ENCODE measurements around the gene TNNC2. TPM values are rescaled to one million over a fixed set of nuclear protein-coding genes. Genes with fewer than 3 reads are reported as not detected.

Gene TNNC2
- polyA plus RNA-seq, 3 donors = 0.71 to 1.2 (median 1.0) TPM

DNA sequence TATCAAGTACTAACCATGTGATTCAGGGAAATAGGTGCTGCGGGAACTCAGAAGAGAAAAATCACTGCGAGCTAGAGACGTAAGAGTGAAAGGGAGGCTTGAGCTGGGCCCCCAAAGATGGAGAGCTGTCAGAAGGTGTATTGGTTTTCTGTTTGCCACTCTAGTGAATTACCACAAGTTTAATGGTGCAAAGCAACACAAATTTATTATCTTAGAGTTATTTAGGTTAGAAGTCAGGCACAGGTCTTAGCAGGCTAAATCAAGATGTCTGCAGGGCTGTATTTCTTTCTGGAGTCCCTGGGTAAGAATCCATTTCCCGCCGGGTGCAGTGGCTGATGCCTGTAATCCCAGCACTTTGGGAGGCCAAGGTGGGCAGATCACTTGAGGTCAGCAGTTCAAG is 32.8 kb upstream of the TNNC2 start:
- TF ChIP-seq, protein P1, sequence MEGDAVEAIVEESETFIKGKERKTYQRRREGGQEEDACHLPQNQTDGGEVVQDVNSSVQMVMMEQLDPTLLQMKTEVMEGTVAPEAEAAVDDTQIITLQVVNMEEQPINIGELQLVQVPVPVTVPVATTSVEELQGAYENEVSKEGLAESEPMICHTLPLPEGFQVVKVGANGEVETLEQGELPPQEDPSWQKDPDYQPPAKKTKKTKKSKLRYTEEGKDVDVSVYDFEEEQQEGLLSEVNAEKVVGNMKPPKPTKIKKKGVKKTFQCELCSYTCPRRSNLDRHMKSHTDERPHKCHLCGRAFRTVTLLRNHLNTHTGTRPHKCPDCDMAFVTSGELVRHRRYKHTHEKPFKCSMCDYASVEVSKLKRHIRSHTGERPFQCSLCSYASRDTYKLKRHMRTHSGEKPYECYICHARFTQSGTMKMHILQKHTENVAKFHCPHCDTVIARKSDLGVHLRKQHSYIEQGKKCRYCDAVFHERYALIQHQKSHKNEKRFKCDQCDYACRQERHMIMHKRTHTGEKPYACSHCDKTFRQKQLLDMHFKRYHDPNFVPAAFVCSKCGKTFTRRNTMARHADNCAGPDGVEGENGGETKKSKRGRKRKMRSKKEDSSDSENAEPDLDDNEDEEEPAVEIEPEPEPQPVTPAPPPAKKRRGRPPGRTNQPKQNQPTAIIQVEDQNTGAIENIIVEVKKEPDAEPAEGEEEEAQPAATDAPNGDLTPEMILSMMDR (IDR thresholded peaks at IDR 0.05) = no peak
- Mint-ChIP-seq H3K9me3 (no peaks in the 10 kb centered on the region), H3K4me3 (no peak overlapping the region), H3K4me1 (peaks cover 30% of the 10 kb centered on the region), H3K36me3 (peaks cover 4 to 12% of the 10 kb centered on the region in 2 donors), H3K27me3 (ENCODE audit: low read depth in 3 of 3) (peaks cover 0 to 1% (median 0%) of the 10 kb centered on the region in 3 donors), H3K27ac (no peak overlapping the region)
- no peak for DNase-seq
- Histone ChIP-seq H3K36me3 (replicated peaks in 1 of 2; ENCODE audit: control insufficient read depth in 1 of 2, insufficient read depth in 2 of 2, low read length in 2 of 2) (peaks cover 2 to 3% of the 10 kb centered on the region in 2 donors), H4K20me1 (ENCODE audit: insufficient read depth, low read length) (no peaks in the 10 kb centered on the region), H3K4me2 (replicated peaks; ENCODE audit: extremely low read depth, low read length, poor library complexity, severe bottlenecking) (no peak overlapping the region), H3K4me1 (ENCODE audit: control insufficient read depth in 1 of 2, insufficient read depth in 2 of 2, low read length in 2 of 2) (peaks cover 19 to 26% of the 10 kb centered on the region in 2 donors), H3K4me3 (replicated peaks in 1 of 3; ENCODE audit: low read depth in 2 of 3, low read length in 3 of 3) (no peak overlapping the region), H3K27ac (ENCODE audit: low read depth in 1 of 2, low read length in 2 of 2) (no peak overlapping the region), H3K27me3 (ENCODE audit: control insufficient read depth in 2 of 2, insufficient read depth in 2 of 2, low read length in 2 of 2) (no peaks in the 10 kb centered on the region), H3K9ac (ENCODE audit: insufficient read depth, low read length, poor library complexity, severe bottlenecking) (no peak overlapping the region), H2AFZ (ENCODE audit: insufficient read depth, low read depth, low read length, poor library complexity, severe bottlenecking) (no peak overlapping the region), H3K9me3 (replicated peaks in 1 of 2; ENCODE audit: control insufficient read depth in 1 of 2, insufficient read depth in 1 of 2, low read length in 2 of 2) (no peaks in the 10 kb centered on the region), H3K79me2 (ENCODE audit: insufficient read depth, low read length) (peaks cover 46% of the 10 kb centered on the region)
- intact Hi-C loops (cut with micrococcal nuclease) = loop anchor here in 1 of 2 donors (5.0 kb wide), 1 partner anchor 32 kb away; the partner anchor contains the start of genes CTSA and NEURL2
- WGBS (ENCODE audit: insufficient coverage) = 100% methylated on average over 2 of the region's 5 CpGs

DNA sequence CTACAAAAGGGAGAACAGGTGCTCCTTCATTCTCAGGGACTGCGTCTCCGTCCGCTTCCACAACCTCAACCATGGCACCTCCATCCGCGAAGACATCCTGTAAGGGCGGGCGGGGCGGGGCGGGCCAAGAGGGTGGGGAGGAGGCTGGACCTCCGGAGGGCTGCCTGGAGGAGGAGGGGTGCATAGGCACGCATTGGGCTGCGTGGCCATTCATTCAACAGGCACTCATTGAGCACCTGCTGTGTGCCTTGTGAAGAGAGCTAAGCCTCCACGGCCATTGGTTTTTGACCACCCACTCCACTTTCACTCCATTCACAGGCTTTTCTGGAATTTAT is 30.7 kb upstream of the TNNC2 start:
- H3K27me3 ChIP-seq (ENCODE audit: control insufficient read depth in 2 of 2, insufficient read depth in 2 of 2, low read length in 2 of 2) = no peaks in the 10 kb centered on the region
- H3K79me2 ChIP-seq (ENCODE audit: insufficient read depth, low read length) = peaks cover 58% of the 10 kb centered on the region
- peak overlapping the region; percentile 91 for H3K9ac ChIP-seq (ENCODE audit: insufficient read depth, low read length, poor library complexity, severe bottlenecking)
- Mint-ChIP-seq H3K27me3 (ENCODE audit: low read depth in 3 of 3) (peaks cover 0 to 3% (median 2%) of the 10 kb centered on the region in 3 donors), H3K27ac (peak overlapping the region; percentile 90 to 97 (median 97)), H3K4me3 (peak overlapping the region; percentile 89 to 95), H3K36me3 (peaks cover 19 to 30% of the 10 kb centered on the region in 2 donors), H3K9me3 (no peaks in the 10 kb centered on the region), H3K4me1 (peaks cover 33% of the 10 kb centered on the region)
- no peaks in the 10 kb centered on the region for H4K20me1 ChIP-seq (ENCODE audit: insufficient read depth, low read length)
- TF ChIP-seq, protein P1 (IDR thresholded peaks at IDR 0.05) = no peak
- peak overlapping the region; percentile 92 to 98 (median 96) for H3K4me3 ChIP-seq (replicated peaks in 1 of 3; ENCODE audit: low read depth in 2 of 3, low read length in 3 of 3)
- peak overlapping the region; percentile 70 to 95 for H3K27ac ChIP-seq (ENCODE audit: low read depth in 1 of 2, low read length in 2 of 2)
- no peaks in the 10 kb centered on the region for H3K9me3 ChIP-seq (replicated peaks in 1 of 2; ENCODE audit: control insufficient read depth in 1 of 2, insufficient read depth in 1 of 2, low read length in 2 of 2)
- WGBS (ENCODE audit: insufficient coverage) = 45% methylated on average over 2 of the region's 13 CpGs
- intact Hi-C loops (cut with micrococcal nuclease) = loop anchor here in 1 of 2 donors (5.0 kb wide), 1 partner anchor 34 kb away; the partner anchor contains the start of genes CTSA and NEURL2
- peaks cover 16 to 19% of the 10 kb centered on the region in 2 donors for H3K36me3 ChIP-seq (replicated peaks in 1 of 2; ENCODE audit: control insufficient read depth in 1 of 2, insufficient read depth in 2 of 2, low read length in 2 of 2)
- H3K4me1 ChIP-seq (ENCODE audit: control insufficient read depth in 1 of 2, insufficient read depth in 2 of 2, low read length in 2 of 2) = peaks cover 19 to 26% of the 10 kb centered on the region in 2 donors
- peak overlapping the region; percentile 99 for H3K4me2 ChIP-seq (replicated peaks; ENCODE audit: extremely low read depth, low read length, poor library complexity, severe bottlenecking)
- no peak for DNase-seq
- H2AFZ ChIP-seq (ENCODE audit: insufficient read depth, low read depth, low read length, poor library complexity, severe bottlenecking) = peak overlapping the region; percentile 99
